Stimulated activated CD8-positive, alpha-beta memory T cell treated with anti-CD3 and anti-CD28 coated beads, Interleukin-15, amount 100 ng/mL, for 1 hour (primary cell): Measurements from ENCODE around the gene CAPN5.

Source experiments
- DNase-seq: peaks from one replicate; pipeline ENCODE4 v3.0.0-alpha.2; 2020; ENCODE audit warnings: low read depth

Gene CAPN5

GRCh38 chr11:77100166-77101042 is 33.6 kb downstream of the CAPN5 start:
- no peak for DNase-seq

GRCh38 chr11:77101043-77101537 is 34.3 kb downstream of the CAPN5 start:
- DNase-seq: no peak

DNA sequence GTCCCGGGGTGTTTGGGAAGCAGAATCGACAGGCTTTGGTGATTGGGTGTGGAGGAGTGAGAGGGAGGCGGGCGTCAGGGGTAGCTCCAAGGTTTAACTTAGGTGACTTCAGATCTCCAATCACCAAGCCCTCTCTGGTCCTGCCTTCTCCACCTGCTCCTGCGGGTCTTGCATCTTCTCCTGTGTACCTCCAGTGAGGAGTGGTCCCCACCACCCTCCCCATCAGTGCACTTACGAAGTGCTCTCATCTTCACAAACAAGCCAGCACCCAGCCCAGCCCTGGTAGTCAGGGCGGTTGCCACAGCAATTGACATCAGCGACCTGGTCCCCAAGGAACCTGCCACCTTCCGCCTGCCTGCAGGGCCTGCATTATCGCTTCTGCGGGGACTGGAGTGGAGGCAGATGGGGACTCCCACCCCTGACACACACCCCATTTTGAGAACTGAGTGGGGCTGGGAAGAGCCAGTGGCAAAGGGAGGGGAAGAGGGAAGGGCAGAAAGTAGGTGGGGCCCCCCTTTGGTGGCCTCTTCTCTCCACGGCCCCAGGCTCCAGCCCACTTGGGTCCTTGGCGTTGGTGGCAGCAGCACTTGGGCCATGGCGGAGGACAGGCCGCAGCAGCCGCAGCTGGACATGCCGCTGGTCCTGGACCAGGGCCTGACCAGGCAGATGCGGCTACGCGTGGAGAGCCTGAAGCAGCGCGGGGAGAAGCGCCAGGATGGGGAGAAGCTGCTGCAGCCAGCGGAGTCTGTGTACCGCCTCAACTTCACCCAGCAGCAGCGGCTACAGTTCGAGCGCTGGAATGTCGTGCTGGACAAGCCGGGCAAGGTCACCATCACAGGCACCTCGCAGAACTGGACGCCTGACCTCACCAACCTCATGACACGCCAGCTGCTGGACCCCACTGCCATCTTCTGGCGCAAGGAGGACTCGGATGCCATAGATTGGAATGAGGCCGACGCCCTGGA is 35.8 kb downstream of the CAPN5 start, which contains the start of gene OMP:
Gene OMP (plus strand): TSS at position 595 of the 965 bp plus-strand sequence. CDS start 0 bp downstream, at position 595.
- DNase-seq: no peak

DNA sequence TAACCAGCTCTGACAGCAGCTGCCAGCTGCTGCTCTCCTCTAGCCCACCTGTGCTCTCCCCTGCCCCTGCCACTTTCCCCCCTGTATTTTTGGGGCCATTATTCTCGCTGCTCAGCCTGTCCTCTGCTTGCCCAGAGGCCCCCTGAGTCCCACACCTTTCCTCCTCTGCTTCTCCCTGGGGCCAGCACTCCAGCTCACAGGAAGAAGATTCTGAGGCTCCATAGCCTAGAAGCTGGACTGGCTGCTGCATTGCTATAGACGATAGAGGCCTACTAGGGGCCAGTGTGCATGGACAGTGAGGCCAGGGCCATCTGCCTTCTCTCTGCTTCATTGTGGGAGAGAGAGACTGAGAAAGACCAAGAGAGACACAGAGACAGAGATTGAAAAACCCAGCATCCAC is 36.5 kb downstream of the CAPN5 start:
- no peak for DNase-seq

- no peak for DNase-seq
Observed at GRCh38 chr11:77104727-77105126, 38.0 kb downstream of the CAPN5 start.

DNA sequence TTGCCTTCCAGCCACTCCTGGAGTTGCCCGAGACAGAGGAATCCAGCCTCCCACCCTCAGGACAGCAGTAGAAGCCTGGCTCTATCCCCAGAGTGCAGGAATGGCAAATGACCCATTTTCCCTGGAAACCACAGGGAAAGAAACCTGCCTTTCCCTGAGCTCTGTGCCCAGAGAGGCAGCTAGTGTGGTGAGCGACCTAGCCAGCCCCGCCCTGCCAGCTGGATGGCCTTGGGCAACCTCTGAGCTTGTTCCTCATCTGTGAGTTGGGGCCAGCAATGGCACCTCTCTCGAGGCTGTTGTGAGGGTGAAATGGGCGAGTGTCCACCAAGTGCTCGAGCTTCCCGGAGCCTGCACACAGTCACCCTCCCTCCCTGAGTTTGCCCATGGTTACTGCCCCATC is 39.5 kb downstream of the CAPN5 start:
- DNase-seq: no peak

GRCh38 chr11:77106759-77107158 is 40.0 kb downstream of the CAPN5 start:
- DNase-seq: no peak

- no peak for DNase-seq
Observed at GRCh38 chr11:77107950-77108349, 41.2 kb downstream of the CAPN5 start.

- no peak for DNase-seq
Observed at GRCh38 chr11:77108436-77108835, 41.7 kb downstream of the CAPN5 start.

GRCh38 chr11:77109236-77110019 is 42.7 kb downstream of the CAPN5 start:
- DNase-seq: no peak

GRCh38 chr11:77110836-77111235 is 44.1 kb downstream of the CAPN5 start:
- no peak for DNase-seq

DNA sequence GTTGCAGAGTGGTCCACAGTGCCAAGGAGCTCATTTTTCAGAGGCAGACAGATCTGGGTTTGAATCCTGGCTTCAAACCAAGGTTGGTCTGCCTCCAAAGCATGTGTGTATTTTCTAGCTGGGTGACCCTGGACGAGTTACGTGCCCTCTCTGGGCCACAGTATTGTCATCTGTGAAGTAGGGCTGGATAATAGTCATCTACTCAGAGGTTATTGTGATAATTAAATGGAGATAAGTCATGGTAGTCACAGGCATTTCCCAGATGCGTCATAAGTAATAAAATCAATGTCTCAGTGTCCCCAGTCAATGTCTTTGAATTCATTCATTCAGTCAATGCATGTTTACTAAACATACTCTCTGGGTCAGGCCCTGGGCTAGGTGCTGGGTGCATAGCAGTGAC is 44.5 kb downstream of the CAPN5 start:
- DNase-seq: no peak

DNA sequence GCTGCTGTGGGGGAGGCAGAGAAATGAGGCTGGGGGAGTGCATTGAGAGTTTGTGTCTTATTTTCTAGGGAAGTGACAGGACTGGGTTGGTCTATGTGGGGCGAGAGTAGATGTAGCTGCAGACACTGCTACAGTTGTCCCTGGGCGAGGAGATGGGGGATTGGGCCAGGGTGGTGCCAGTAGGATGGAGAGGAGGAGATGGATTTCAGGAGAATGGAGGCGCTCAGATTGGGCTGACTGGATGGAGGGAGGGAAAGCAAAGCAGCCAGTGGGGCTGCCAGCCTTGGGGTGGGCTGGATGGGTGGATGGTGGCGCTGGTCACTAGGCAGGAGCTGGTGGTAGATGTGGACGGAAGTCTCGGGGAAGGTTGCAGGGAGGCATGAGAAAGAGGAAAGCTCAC is 45.2 kb downstream of the CAPN5 start:
- DNase-seq: no peak

GRCh38 chr11:77112641-77113381 is 46.0 kb downstream of the CAPN5 start:
- DNase-seq: no peak

GRCh38 chr11:77113382-77114088 is 46.8 kb downstream of the CAPN5 start:
- DNase-seq: no peak

DNA sequence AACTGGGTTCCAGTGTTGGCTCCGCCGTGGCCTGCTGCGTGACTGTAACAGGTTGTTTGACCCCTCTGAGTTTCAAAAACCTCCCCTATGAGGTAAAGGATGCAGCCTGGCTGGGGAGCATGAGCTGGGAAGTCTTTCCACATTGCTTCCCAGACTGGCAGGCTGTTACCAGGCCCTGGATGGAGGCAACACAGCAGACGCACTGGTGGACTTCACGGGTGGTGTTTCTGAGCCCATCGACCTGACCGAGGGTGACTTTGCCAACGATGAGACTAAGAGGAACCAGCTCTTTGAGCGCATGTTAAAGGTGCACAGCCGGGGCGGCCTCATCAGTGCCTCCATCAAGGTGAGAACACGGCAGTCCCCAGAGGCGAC is 47.3 kb downstream of the CAPN5 start:
- no peak for DNase-seq

DNA sequence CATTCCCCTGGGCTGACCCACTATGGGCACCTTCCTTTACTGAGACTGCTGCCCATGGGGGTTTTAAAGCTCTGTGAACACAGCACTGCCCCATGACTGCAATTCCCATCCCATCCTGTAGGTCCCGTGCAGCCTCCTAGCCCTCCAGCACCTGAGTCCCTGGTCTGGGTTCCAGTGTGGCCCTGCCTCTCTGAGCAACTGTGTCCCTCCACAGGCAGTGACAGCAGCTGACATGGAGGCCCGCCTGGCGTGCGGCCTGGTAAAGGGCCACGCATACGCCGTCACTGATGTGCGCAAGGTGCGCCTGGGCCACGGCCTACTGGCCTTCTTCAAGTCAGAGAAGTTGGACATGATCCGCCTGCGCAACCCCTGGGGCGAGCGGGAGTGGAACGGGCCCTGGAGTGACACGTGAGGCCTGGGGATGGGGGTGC is 48.4 kb downstream of the CAPN5 start:
- no peak for DNase-seq

GRCh38 chr11:77115956-77116355 is 49.2 kb downstream of the CAPN5 start:
- no peak for DNase-seq

DNA sequence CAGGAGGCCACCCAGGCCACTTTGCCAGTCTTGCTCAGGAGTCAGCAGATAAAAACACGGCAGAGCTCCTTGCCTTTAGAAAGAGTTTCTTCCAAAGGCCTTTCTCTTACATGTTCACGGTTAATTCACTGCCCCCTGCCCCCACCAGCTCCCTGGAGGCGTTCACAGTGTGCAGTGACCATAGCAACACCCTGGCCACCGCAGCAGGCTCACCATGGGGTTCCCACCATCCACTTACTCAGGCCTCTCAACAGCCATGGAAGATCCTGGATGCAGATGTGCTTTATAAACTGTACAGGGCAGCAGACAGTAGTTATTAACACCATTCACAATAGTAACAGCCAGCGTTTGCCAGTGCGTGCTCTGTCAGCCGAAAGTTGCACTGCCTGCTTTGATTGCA is 50.7 kb downstream of the CAPN5 start:
- DNase-seq: no peak

DNA sequence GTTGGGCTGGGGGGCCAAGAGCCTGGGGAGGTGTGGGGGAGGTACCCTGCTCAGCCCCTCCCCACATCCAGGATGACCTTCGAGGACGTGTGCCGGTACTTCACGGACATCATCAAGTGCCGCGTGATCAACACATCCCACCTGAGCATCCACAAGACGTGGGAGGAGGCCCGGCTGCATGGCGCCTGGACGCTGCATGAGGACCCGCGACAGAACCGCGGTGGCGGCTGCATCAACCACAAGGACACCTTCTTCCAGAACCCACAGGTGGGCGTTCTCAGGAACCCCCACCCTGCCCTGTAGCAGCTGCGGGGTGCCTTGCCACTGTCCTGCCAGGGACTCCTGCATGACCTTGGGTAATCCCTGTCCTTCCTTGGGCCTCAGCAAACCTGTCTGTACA is 51.3 kb downstream of the CAPN5 start:
- no peak for DNase-seq
